Vagina (tissue), 2 donors: ENCODE measurements around the gene TMEM240. TPM values are rescaled to one million over a fixed set of nuclear protein-coding genes. Genes with fewer than 3 reads are reported as not detected.
"Not testable (repeated sequence)": the region's sequence is repeated elsewhere in the genome, so short reads cannot be mapped to it uniquely, and the experiment has no call there.

ENCODE experiments used
- DNase-seq, 2 donors: peaks; one replicate each; pipeline ENCODE4 v3.0.0-alpha.2; 2017; ENCODE audit errors: extremely low spot score in 2 of 2
- H3K27ac ChIP-seq: fragments of 200-600 bp; sonication (generic); one replicate; pipeline ENCODE4 v1.5.1; 2019
- H3K27me3 ChIP-seq: fragments of 200-600 bp; sonication (generic); one replicate; pipeline ENCODE4 v1.5.1; 2019
- H3K36me3 ChIP-seq, 2 donors: fragments of 200-600 bp; sonication (generic); one replicate each; pipeline ENCODE4 v1.5.1; 2017 to 2019
- H3K4me1 ChIP-seq: fragments of 200-600 bp; sonication (generic); one replicate; pipeline ENCODE4 v1.5.1; 2019
- H3K4me3 ChIP-seq, 2 donors: fragments of 200-600 bp; sonication (generic); 1 replicate in 1 of 2; 2 replicates in 1 of 2; pipeline ENCODE4 v1.5.1; 2016 to 2019
- H3K9me3 ChIP-seq: fragments of 200-600 bp; sonication (generic); one replicate; pipeline ENCODE4 v1.5.1; 2019
- CTCF ChIP-seq, 3 experiments: fragments of 450-650 bp in 2 of 3; fragments of 200-600 bp in 1 of 3; sonication (generic) in 1 of 3; IDR thresholded peaks; one replicate each; pipeline ENCODE4 v1.5.1; 2017 to 2019; ENCODE audit warnings: antibody characterized with exemption in 3 of 3, mild to moderate bottlenecking in 2 of 3, moderate library complexity in 2 of 3
- POLR2A ChIP-seq, 2 donors: fragments of 450-650 bp; IDR thresholded peaks; one replicate each; pipeline ENCODE4 v1.6.1; 2017; ENCODE audit warnings: antibody characterized with exemption in 2 of 2, mild to moderate bottlenecking in 2 of 2, moderate library complexity in 2 of 2
- POLR2AphosphoS5 ChIP-seq, 2 donors: sonication (generic); formaldehyde crosslinking; IDR thresholded peaks; one replicate each; pipeline ENCODE4 v1.9.0; 2017; ENCODE audit warnings: antibody characterized with exemption in 2 of 2, mild to moderate bottlenecking in 2 of 2, low read depth in 1 of 2; ENCODE audit not compliant: insufficient read depth in 1 of 2
- intact Hi-C: fragments of 100-400 bp; cut with DNase I; formaldehyde crosslinking; loops from one replicate; pipeline ENCODE4 v1.15.1; 2023
- total RNA-seq: library from RNA; depleted of rRNA; stranded (reverse); fragments of >200 nt; gene quantifications from one replicate; pipeline ENCODE4 v1.2.3, GENCODE V29; 2016

TMEM240 gene
- total RNA-seq, 1 donor from 2014 or later, result 3.9 TPM

DNA sequence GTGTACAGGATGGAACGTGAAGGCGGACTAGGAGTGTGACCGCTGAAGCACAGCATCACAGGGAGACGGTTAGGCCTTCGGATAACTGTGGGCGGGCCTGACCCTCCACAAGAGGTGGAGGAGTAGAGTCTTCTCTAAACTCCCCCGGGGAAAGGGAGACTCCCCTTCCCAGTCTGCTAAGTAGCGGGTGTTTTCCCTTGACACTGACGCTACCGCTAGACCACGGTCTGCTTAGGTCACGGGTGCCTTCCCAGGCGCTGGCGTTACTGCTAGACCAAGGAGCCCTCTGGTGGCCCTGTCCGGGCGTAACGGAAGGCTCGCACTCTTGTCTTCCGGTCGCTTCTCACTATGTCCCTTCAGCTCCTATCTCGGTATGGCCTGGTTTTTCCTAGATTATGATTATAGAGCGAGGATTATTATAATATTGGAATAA is 35.0 kb downstream of the TMEM240 start:
- H3K9me3 ChIP-seq, H3K27me3 ChIP-seq, H3K36me3 ChIP-seq, DNase-seq, intact Hi-C loops: not testable (repeated sequence)
- peak overlapping the region in 1 of 2 donors; percentile 15 for H3K4me3 ChIP-seq
- peak in 1 of 3 experiments; percentile 42 for TF ChIP-seq CTCF (IDR thresholded peaks at IDR 0.05)
- peak in 1 of 2 donors; percentile 11 for TF ChIP-seq POLR2AphosphoS5 (IDR thresholded peaks at IDR 0.05; ENCODE audit: insufficient read depth in 1 of 2, low read depth in 1 of 2)
- peak overlapping the region; percentile 81 for H3K27ac ChIP-seq
- H3K4me1 ChIP-seq, result peaks cover 12% of the 10 kb centered on the region

DNA sequence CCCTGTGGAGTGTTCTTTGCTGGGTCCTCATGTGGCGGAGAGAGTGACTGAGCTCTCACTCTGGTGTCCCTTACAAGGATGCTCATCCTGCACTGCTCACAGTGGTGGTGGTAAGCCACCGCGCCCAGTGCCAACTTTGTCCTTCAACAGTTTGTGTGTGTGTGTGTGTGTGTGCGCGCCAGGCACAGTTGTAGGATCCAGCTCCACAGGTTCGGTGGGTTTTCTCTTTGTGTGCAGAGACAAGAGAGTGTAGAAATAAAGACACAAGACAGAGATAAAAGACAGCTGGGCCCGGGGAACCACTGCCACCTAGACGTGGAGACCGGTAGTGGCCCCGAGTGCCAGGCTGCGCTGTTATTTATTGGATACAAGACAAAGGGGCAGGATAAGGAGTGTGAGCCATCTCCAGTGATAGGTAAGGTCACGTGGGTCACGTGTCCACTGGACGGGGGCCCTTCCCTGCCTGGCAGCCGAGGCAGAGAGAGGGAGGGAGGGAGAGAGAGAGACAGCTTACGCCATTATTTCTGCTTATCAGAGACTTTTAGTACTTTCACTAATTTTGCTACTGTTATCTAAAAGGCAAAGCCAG is 35.6 kb downstream of the TMEM240 start:
- H3K36me3 ChIP-seq, intact Hi-C loops, H3K27me3 ChIP-seq, DNase-seq, H3K9me3 ChIP-seq: not testable (repeated sequence)
- TF ChIP-seq POLR2AphosphoS5 (IDR thresholded peaks at IDR 0.05; ENCODE audit: insufficient read depth in 1 of 2, low read depth in 1 of 2), result peak; percentile 30
- peak; percentile 33 to 61 (median 33) for TF ChIP-seq CTCF (IDR thresholded peaks at IDR 0.05)
- Histone ChIP-seq H3K4me3 (peak overlapping the region in 1 of 2 donors; percentile 15), H3K4me1 (peaks cover 12% of the 10 kb centered on the region), H3K27ac (peak overlapping the region; percentile 81)

- H3K36me3 ChIP-seq, result peaks cover 0 to 36% of the 10 kb centered on the region in 2 donors
- H3K27ac ChIP-seq, result not testable (repeated sequence)
Observed at GRCh38 chr1:1495461-1495975, 44.9 kb downstream of the TMEM240 start.

DNA sequence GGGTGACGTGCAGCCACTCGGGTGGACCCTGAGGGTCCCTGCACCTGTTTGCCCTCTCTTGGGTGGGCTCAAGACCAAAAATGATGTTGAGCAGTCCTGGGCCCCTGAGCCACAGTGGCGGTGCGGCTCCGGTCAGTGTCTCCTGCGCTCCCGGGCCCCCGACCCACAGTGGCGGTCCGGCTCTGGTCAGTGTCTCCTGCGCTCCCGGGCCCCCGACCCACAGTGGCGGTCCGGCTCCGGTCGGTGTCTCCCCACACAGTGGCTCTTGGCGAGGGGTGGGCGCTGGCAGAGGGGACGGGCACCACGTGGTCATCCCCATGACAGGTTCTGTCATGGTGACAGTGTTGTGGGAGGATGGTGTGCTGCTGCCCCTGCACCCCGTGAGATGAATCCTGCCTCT is 46.1 kb downstream of the TMEM240 start:
- peaks cover 0 to 43% of the 10 kb centered on the region in 2 donors for H3K36me3 ChIP-seq
- H3K9me3 ChIP-seq, H3K27me3 ChIP-seq, H3K4me1 ChIP-seq, intact Hi-C loops, H3K4me3 ChIP-seq, H3K27ac ChIP-seq, DNase-seq: not testable (repeated sequence)

More at GRCh38 chr1:1495461-1495975, 44.9 kb downstream of the TMEM240 start:
- DNase-seq, H3K9me3 ChIP-seq, H3K27me3 ChIP-seq, H3K4me3 ChIP-seq, H3K4me1 ChIP-seq, intact Hi-C loops: not testable (repeated sequence)

- no peak overlapping the region for H3K27ac ChIP-seq
- H3K27me3 ChIP-seq, result no peaks in the 10 kb centered on the region
- H3K9me3 ChIP-seq, result no peaks in the 10 kb centered on the region
- H3K36me3 ChIP-seq, result peaks cover 0 to 60% of the 10 kb centered on the region in 2 donors
- H3K4me3 ChIP-seq, result no peak overlapping the region
- intact Hi-C loops, result no loop called here
- no peak for TF ChIP-seq CTCF (IDR thresholded peaks at IDR 0.05)
- no peak for TF ChIP-seq POLR2AphosphoS5 (IDR thresholded peaks at IDR 0.05; ENCODE audit: insufficient read depth in 1 of 2, low read depth in 1 of 2)
- no peak for TF ChIP-seq POLR2A (IDR thresholded peaks at IDR 0.05)
- H3K4me1 ChIP-seq, result no peaks in the 10 kb centered on the region
- no peak for DNase-seq
Observed at GRCh38 chr1:1491601-1492000, 48.8 kb downstream of the TMEM240 start.

DNA sequence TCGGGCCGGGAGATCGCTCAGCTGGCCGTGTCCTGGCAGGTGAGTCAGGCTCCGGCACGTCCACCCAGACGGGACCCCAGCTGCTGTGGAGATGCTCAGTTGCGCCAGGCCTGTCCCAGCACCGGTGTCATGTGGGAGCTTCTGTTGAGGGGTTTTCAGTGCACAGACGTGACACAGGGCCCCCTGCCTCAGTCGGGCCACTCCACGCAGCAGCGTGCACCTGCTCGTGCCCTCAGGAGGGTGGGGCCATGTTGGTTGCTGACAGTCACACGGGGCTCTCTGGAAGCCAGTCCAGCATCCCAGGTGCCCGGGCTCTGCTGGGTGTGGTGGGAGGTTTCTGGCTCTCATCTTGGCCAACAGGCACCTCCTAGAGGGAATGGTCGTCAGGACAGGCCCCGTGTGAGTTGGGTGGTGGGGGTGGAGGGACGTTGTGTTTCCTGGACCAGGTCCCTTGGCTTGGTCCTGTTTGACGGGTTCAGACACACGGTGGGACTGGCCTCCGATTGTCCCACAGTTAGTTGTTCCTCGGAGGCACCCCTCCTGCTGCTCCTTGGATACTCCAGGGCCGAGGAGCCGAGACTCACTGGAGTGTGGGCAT is 49.7 kb downstream of the TMEM240 start:
- intact Hi-C loops, result no loop called here

More for the DNA sequence above, 49.7 kb downstream of the TMEM240 start:
- no peak overlapping the region for H3K27ac ChIP-seq
- H3K4me3 ChIP-seq, result no peak overlapping the region
- no peak for TF ChIP-seq POLR2AphosphoS5 (IDR thresholded peaks at IDR 0.05; ENCODE audit: insufficient read depth in 1 of 2, low read depth in 1 of 2)
- H3K4me1 ChIP-seq, result no peaks in the 10 kb centered on the region
- H3K9me3 ChIP-seq, result no peaks in the 10 kb centered on the region
- DNase-seq, result no peak
- H3K27me3 ChIP-seq, result no peaks in the 10 kb centered on the region
- H3K36me3 ChIP-seq, result peaks cover 0 to 64% of the 10 kb centered on the region in 2 donors
